ENCODE data around the gene MDM4. TPM values are rescaled to one million over a fixed set of nuclear protein-coding genes. Genes with fewer than 3 reads are reported as not detected.
"Not testable (repeated sequence)": the region's sequence is repeated elsewhere in the genome, so short reads cannot be mapped to it uniquely, and the experiment has no call there.

The MDM4 gene
- total and polyA plus RNA-seq, 2 donors, result 41.0 to 54.4 TPM

GRCh38 chr1:204568576-204569315 is 52.5 kb downstream of the MDM4 start:
- Histone ChIP-seq H3K36me3 (ENCODE audit: control insufficient read depth in 2 of 2, insufficient read depth in 2 of 2, low read length in 1 of 2) (peaks cover 34 to 59% of the 10 kb centered on the region in 2 donors), H3K9me3 (ENCODE audit: control insufficient read depth in 2 of 2, insufficient read depth in 1 of 2, low read length in 1 of 2) (no peaks in the 10 kb centered on the region), H3K4me3 (ENCODE audit: low read length in 2 of 2) (no peak overlapping the region), H3K27ac (ENCODE audit: low read depth in 1 of 2, low read length in 1 of 2) (peak overlapping the region; percentile 64 to 88), H3K4me1 (ENCODE audit: control insufficient read depth in 2 of 2, insufficient read depth in 2 of 2, low read length in 2 of 2) (peaks cover 44 to 62% of the 10 kb centered on the region in 2 donors), H3K27me3 (ENCODE audit: control insufficient read depth in 2 of 2, insufficient read depth in 1 of 2, low read length in 1 of 2) (no peaks in the 10 kb centered on the region)
- WGBS, result 83% methylated on average over 9 of the region's 9 CpGs
- peak in 8 of 9 donors; percentile 38 to 83 (median 58) for DNase-seq (ENCODE audit: low read depth in 6 of 9, low spot score in 9 of 9)

- whole genome bisulfite sequencing, result 82% methylated on average over 5 of the region's 5 CpGs
- H3K36me3 ChIP-seq (ENCODE audit: control insufficient read depth in 2 of 2, insufficient read depth in 2 of 2, low read length in 1 of 2), result peaks cover 38 to 64% of the 10 kb centered on the region in 2 donors
- H3K27ac ChIP-seq (ENCODE audit: low read depth in 1 of 2, low read length in 1 of 2), result peak overlapping the region; percentile 64 to 88
Observed at GRCh38 chr1:204569478-204569877, 53.3 kb downstream of the MDM4 start.

GRCh38 chr1:204570021-204570420 is 53.8 kb downstream of the MDM4 start:
- Histone ChIP-seq H3K27ac (ENCODE audit: low read depth in 1 of 2, low read length in 1 of 2) (peak overlapping the region in 1 of 2 donors; percentile 88), H3K4me1 (ENCODE audit: control insufficient read depth in 2 of 2, insufficient read depth in 2 of 2, low read length in 2 of 2) (peaks cover 35 to 51% of the 10 kb centered on the region in 2 donors), H3K36me3 (ENCODE audit: control insufficient read depth in 2 of 2, insufficient read depth in 2 of 2, low read length in 1 of 2) (peaks cover 43 to 65% of the 10 kb centered on the region in 2 donors)
- not testable (repeated sequence) for H3K4me3 ChIP-seq (ENCODE audit: low read length in 2 of 2); H3K9me3 ChIP-seq (ENCODE audit: control insufficient read depth in 2 of 2, insufficient read depth in 1 of 2, low read length in 1 of 2); H3K27me3 ChIP-seq (ENCODE audit: control insufficient read depth in 2 of 2, insufficient read depth in 1 of 2, low read length in 1 of 2); DNase-seq (ENCODE audit: low read depth in 6 of 9, low spot score in 9 of 9)
- WGBS, result 66% methylated on average over 3 of the region's 3 CpGs

More at GRCh38 chr1:204569478-204569877, 53.3 kb downstream of the MDM4 start:
- DNase-seq (ENCODE audit: low read depth in 6 of 9, low spot score in 9 of 9), result no peak
- H3K9me3 ChIP-seq (ENCODE audit: control insufficient read depth in 2 of 2, insufficient read depth in 1 of 2, low read length in 1 of 2), result no peaks in the 10 kb centered on the region
- H3K27me3 ChIP-seq (ENCODE audit: control insufficient read depth in 2 of 2, insufficient read depth in 1 of 2, low read length in 1 of 2), result no peaks in the 10 kb centered on the region
- peaks cover 40 to 56% of the 10 kb centered on the region in 2 donors for H3K4me1 ChIP-seq (ENCODE audit: control insufficient read depth in 2 of 2, insufficient read depth in 2 of 2, low read length in 2 of 2)
- no peak overlapping the region for H3K4me3 ChIP-seq (ENCODE audit: low read length in 2 of 2)

- H3K4me3 ChIP-seq (ENCODE audit: low read length in 2 of 2), result no peak overlapping the region
- no peaks in the 10 kb centered on the region for H3K27me3 ChIP-seq (ENCODE audit: control insufficient read depth in 2 of 2, insufficient read depth in 1 of 2, low read length in 1 of 2)
- WGBS, result 95% methylated on average over 2 of the region's 2 CpGs
- no peak for DNase-seq (ENCODE audit: low read depth in 6 of 9, low spot score in 9 of 9)
- no peak overlapping the region for H3K27ac ChIP-seq (ENCODE audit: low read depth in 1 of 2, low read length in 1 of 2)
- H3K4me1 ChIP-seq (ENCODE audit: control insufficient read depth in 2 of 2, insufficient read depth in 2 of 2, low read length in 2 of 2), result peaks cover 25 to 40% of the 10 kb centered on the region in 2 donors
- H3K9me3 ChIP-seq (ENCODE audit: control insufficient read depth in 2 of 2, insufficient read depth in 1 of 2, low read length in 1 of 2), result no peaks in the 10 kb centered on the region
- H3K36me3 ChIP-seq (ENCODE audit: control insufficient read depth in 2 of 2, insufficient read depth in 2 of 2, low read length in 1 of 2), result peaks cover 54 to 62% of the 10 kb centered on the region in 2 donors
Observed at GRCh38 chr1:204571128-204571527, 54.9 kb downstream of the MDM4 start.

GRCh38 chr1:204571631-204572030 is 55.4 kb downstream of the MDM4 start:
- WGBS, result 95% methylated on average over 4 of the region's 4 CpGs

GRCh38 chr1:204572923-204573922 is 57.0 kb downstream of the MDM4 start:
- DNase-seq (ENCODE audit: low read depth in 6 of 9, low spot score in 9 of 9), result no peak
- H3K27me3 ChIP-seq (ENCODE audit: control insufficient read depth in 2 of 2, insufficient read depth in 1 of 2, low read length in 1 of 2), result no peaks in the 10 kb centered on the region

More at GRCh38 chr1:204571631-204572030, 55.4 kb downstream of the MDM4 start:
- peaks cover 21 to 35% of the 10 kb centered on the region in 2 donors for H3K4me1 ChIP-seq (ENCODE audit: control insufficient read depth in 2 of 2, insufficient read depth in 2 of 2, low read length in 2 of 2)
- H3K9me3 ChIP-seq (ENCODE audit: control insufficient read depth in 2 of 2, insufficient read depth in 1 of 2, low read length in 1 of 2), result no peaks in the 10 kb centered on the region
- no peak for DNase-seq (ENCODE audit: low read depth in 6 of 9, low spot score in 9 of 9)
- peaks cover 57 to 60% of the 10 kb centered on the region in 2 donors for H3K36me3 ChIP-seq (ENCODE audit: control insufficient read depth in 2 of 2, insufficient read depth in 2 of 2, low read length in 1 of 2)
- no peak overlapping the region for H3K4me3 ChIP-seq (ENCODE audit: low read length in 2 of 2)
- no peak overlapping the region for H3K27ac ChIP-seq (ENCODE audit: low read depth in 1 of 2, low read length in 1 of 2)
- H3K27me3 ChIP-seq (ENCODE audit: control insufficient read depth in 2 of 2, insufficient read depth in 1 of 2, low read length in 1 of 2), result no peaks in the 10 kb centered on the region

GRCh38 chr1:204574016-204574864 is 58.0 kb downstream of the MDM4 start:
- no peaks in the 10 kb centered on the region for H3K9me3 ChIP-seq (ENCODE audit: control insufficient read depth in 2 of 2, insufficient read depth in 1 of 2, low read length in 1 of 2)
- H3K36me3 ChIP-seq (ENCODE audit: control insufficient read depth in 2 of 2, insufficient read depth in 2 of 2, low read length in 1 of 2), result peaks cover 60 to 65% of the 10 kb centered on the region in 2 donors
- H3K27ac ChIP-seq (ENCODE audit: low read depth in 1 of 2, low read length in 1 of 2), result no peak overlapping the region
- no peaks in the 10 kb centered on the region for H3K27me3 ChIP-seq (ENCODE audit: control insufficient read depth in 2 of 2, insufficient read depth in 1 of 2, low read length in 1 of 2)
- peaks cover 7 to 22% of the 10 kb centered on the region in 2 donors for H3K4me1 ChIP-seq (ENCODE audit: control insufficient read depth in 2 of 2, insufficient read depth in 2 of 2, low read length in 2 of 2)
- no peak for DNase-seq (ENCODE audit: low read depth in 6 of 9, low spot score in 9 of 9)
- no peak overlapping the region for H3K4me3 ChIP-seq (ENCODE audit: low read length in 2 of 2)
- 98% methylated on average over 8 of the region's 8 CpGs for WGBS

More at GRCh38 chr1:204572923-204573922, 57.0 kb downstream of the MDM4 start:
- Histone ChIP-seq H3K4me3 (ENCODE audit: low read length in 2 of 2) (no peak overlapping the region), H3K9me3 (ENCODE audit: control insufficient read depth in 2 of 2, insufficient read depth in 1 of 2, low read length in 1 of 2) (no peaks in the 10 kb centered on the region), H3K27ac (ENCODE audit: low read depth in 1 of 2, low read length in 1 of 2) (no peak overlapping the region), H3K36me3 (ENCODE audit: control insufficient read depth in 2 of 2, insufficient read depth in 2 of 2, low read length in 1 of 2) (peaks cover 58 to 64% of the 10 kb centered on the region in 2 donors), H3K4me1 (ENCODE audit: control insufficient read depth in 2 of 2, insufficient read depth in 2 of 2, low read length in 2 of 2) (peaks cover 12 to 25% of the 10 kb centered on the region in 2 donors)
- WGBS, result 86% methylated on average over 8 of the region's 8 CpGs

- no peak for DNase-seq (ENCODE audit: low read depth in 6 of 9, low spot score in 9 of 9)
- no peaks in the 10 kb centered on the region for H3K27me3 ChIP-seq (ENCODE audit: control insufficient read depth in 2 of 2, insufficient read depth in 1 of 2, low read length in 1 of 2)
- H3K36me3 ChIP-seq (ENCODE audit: control insufficient read depth in 2 of 2, insufficient read depth in 2 of 2, low read length in 1 of 2), result peaks cover 63 to 70% of the 10 kb centered on the region in 2 donors
- H3K4me3 ChIP-seq (ENCODE audit: low read length in 2 of 2), result no peak overlapping the region
- WGBS, result 96% methylated on average over 3 of the region's 3 CpGs
- H3K9me3 ChIP-seq (ENCODE audit: control insufficient read depth in 2 of 2, insufficient read depth in 1 of 2, low read length in 1 of 2), result no peaks in the 10 kb centered on the region
- no peak overlapping the region for H3K27ac ChIP-seq (ENCODE audit: low read depth in 1 of 2, low read length in 1 of 2)
- peaks cover 4 to 21% of the 10 kb centered on the region in 2 donors for H3K4me1 ChIP-seq (ENCODE audit: control insufficient read depth in 2 of 2, insufficient read depth in 2 of 2, low read length in 2 of 2)
Observed at GRCh38 chr1:204574865-204575163, 58.6 kb downstream of the MDM4 start.

Measured in thymus (tissue), 11 donors.